Stimulated activated CD8-positive, alpha-beta memory T cell treated with anti-CD3 and anti-CD28 coated beads, Interleukin-15, amount 100 ng/mL, for 4 hours (primary cell): ENCODE results near the gene SUGP2.
"Not testable (repeated sequence)": the region's sequence is repeated elsewhere in the genome, so short reads cannot be mapped to it uniquely, and the experiment has no call there.

ENCODE experiments used
- DNase-seq, 2 donors: peaks; one replicate each; pipeline ENCODE4 v3.0.0-alpha.2; 2020; ENCODE audit warnings: low read depth in 2 of 2

The SUGP2 gene

DNA sequence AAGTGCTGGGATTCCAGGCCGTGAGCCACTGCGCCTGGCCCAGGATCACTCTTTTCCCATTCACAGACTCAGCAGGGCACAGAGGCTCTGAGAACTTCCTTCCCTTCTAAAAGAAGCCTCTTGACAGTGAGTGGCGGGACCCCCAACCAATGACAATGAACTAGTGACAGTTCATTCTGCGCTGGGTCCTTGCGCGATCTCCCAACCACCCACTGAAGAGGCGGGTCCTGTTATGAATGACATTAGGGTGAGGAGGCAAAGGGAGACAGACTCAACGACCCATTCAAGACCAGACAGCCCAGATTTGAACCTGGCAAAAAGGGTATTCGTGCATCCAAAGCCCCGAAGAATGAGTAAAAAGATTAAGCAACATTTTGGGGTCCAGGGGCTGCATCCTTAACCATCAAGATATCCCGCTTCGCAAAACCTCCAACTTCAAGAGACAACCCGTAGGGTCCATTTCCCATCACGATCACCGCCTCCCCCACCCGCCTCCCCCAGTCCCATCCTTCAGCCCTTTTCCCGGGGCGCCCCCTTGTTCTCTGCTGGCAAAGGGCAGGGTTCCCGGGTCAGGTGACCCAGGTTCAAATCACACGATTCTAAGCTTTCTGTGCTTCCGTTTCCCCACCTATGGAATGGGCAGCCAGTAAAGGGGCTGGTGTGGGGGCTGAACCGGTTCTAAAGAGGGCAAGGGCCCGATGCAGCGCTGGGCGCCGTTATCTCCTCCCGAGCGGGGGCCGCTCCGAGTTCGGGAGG, 719 bp downstream of the SUGP2 start:
- peak; percentile 55 to 78 for DNase-seq

DNA sequence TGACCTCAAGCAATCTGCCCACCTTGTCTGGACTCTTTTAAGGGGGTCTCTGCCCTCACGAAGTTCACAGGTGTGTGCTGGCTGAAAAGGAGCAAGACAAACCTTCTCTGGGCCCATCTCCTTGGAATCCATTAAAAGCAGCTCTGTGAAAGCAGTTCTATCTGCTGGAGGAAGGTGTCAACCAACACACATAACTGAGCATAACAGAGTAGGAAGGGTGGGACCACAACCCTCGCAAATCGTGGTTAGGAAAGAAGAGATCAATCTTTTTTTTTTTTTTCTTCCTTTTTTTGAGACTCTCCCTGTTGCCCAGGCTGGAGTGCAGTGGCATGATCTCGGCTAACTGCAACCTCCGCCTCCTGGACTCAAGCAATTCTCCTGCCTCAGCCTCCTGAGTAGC, 1.4 kb downstream of the SUGP2 start:
- DNase-seq: no peak

DNA sequence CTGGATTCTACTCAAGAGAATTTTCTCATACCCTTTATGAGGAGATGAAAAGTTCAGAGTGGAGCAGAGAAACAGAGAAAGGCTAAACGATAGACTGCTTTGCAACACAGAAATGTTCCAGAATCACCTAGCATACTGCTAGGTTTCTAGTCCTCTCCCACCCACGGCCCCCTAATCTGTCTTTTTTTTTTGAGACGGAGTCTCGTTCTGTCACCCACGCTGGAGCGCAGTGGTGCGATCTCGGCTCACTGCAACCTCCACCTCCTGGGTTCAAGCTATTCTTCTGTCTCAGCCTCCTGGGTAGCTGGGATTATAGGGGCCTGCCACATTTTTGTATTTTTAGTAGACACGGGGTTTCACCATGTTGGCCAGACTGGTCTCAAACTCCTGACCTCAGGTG, 4.8 kb downstream of the SUGP2 start:
- DNase-seq: no peak

DNA sequence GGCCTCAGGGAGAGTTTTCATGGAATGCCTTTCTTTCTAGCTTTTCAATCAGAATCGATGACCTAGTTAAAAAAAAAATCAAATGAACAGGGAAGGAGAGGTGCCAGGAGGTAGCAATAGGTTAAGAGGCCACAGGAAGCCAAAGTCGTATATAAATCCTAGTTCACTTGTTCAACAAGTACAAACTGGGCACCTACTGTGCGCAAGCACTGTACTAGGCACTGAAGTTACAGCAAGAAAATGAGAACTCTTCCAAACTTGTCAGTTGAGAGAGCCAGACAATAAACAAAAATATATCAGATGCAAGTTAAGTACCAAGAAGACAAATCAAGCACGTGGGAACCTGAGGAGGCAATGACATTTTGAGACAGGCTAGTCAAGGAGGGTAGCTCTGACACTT, 6.1 kb downstream of the SUGP2 start:
- no peak for DNase-seq

DNA sequence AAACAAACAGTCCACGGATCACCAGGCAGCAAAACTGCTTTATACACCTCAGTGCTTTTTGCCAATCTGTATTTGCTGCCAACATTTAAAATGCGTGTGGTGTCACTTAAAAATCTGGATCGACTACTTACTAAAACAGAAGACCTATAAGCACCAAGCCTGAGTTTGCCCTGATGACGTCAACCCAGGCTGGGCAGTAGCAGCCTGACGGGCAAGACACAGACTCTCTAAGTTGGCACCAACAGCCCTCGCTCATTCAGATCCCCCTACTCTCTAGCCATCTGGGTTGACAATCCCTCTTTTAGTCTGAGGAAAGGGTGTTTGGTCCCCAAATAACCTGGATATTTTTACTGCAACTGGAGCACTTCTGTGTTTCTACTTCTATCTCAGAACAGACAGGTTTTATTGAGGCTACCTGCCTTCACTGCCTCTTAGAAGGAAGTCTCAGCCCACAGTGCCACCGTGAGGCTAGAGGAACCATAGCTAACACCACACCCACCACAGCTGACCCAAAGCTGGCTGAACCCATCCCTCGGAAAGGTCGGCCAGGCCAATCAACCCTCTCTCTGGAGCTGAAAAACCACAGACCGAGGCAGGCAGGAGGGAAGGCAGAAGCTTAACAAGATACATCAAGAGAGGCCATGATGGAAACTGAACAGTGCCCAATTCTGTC, 6.9 kb downstream of the SUGP2 start:
- DNase-seq: no peak

DNA sequence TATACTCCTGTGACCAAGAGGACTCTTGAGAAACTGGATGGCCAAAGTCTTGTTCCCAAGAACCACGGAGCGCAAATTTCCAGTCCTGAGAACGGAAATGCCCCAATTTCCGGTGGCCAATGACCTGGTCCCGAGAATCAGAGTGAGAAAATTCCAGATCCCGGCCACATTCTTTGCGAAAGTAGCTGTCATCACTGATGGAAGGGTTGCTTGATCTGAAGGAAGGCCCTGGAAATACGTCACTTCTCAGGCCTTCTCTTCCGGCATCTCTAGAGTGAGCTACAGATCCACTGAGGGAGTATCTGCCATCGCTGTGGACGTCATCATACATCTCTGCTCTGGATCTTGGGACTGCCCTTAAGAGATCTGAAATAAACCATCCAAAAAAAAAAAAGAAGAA, 7.5 kb downstream of the SUGP2 start:
- DNase-seq: no peak

DNA sequence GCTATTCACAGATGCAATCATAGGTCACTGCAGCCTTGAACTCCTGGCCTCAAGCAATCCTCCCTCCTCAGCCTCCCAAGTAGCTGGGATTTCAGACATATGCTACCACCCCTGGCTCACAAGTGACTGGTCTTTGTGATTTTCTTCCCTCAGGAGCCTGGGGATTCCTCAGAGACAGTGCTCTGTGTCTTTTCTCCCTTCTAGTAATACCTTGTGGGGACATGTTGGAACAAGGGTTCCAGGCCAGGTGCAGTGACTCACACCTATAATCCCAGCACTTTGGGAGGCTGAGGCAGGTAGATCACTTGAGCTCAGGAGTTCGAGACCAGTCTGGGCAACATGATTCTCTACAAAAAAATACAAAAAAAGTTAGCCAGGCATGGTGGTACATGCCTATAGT, 9.9 kb downstream of the SUGP2 start:
- DNase-seq: not testable (repeated sequence)

DNA sequence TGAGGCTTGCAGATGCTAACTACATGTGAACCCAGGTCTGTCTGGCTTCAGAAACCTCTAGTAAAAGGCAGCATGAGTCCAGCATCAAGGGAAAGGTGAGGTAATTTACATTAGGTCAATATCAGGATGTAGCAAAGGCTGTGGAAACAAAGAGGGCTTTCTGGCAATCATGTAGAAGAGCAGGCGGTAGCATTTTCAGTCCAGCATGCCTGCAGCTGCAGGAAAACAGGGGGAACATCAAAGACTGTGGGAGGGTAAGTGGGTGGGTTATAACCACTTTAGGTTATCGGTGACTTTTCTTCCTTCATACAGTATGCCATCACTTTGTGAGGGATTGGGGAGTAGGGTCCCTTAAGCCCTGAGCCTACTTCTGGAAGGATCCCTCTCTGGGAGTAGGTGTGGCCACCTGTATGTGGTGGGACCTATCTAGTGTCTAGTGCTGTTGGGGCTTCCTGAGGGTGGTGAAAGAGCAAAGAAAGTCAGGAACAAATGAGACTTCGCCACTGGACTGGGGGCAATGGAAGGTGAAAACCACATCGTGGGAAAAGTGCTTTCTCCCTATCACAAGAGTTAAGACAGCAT, 10.8 kb downstream of the SUGP2 start:
- no peak for DNase-seq

DNA sequence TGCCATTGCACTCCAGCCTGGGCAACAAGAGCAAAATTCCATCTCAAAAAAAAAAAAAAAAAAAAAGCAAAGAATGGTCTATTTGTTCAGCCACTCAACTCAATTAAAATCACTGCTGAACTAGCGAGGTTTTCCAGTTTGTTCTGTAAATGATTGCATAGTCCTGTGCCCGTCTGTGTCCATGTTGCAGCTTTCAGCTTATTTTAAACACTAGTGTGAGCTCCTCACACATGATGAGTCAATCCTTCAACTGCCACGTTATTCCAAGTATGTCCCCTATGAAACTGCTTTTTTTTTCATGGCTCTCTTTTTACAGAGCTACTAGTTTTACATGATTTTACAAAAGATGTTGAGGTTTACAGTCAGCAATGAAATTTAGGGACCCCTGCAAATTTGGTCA, 12.2 kb downstream of the SUGP2 start:
- no peak for DNase-seq

DNA sequence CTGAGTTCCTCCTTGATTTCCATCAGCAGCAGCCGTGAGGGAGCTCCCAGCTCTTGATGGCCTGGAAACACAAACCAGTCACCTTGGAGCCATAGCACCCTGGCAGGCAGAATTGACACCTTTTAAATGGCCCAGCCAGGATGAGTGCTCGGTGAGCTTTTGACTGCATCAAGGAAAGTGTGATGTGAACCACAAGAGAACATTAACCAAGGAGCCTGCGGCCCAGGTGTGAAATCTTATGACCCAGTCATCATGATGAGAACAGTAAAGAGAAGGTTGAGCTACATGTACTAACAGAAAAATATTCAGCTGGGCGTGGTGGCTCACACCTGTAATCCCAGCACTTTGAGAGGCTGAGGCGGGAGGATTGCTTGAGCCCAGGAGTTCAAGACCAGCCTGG, 22.8 kb downstream of the SUGP2 start:
- no peak for DNase-seq

DNA sequence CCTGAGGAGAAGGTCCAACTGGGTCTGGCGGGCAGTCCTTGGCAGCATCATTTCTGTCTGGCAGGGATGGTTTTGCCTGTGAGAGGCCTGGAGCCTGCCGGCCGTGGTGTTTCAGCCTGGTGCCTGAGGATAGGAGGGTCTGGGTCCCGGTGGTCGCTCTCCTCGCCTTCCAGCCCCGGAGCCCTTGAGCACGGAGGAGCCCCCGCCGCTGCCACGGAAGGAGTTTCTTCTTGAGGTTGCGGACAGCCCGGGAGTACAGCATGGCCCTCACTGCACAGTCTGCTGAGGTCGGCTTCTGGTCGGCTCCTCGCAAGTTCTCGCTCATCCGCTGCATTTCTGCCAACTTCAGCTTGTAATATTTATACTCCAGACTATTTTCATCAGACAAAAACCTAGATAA, 23.4 kb downstream of the SUGP2 start:
- no peak for DNase-seq

DNA sequence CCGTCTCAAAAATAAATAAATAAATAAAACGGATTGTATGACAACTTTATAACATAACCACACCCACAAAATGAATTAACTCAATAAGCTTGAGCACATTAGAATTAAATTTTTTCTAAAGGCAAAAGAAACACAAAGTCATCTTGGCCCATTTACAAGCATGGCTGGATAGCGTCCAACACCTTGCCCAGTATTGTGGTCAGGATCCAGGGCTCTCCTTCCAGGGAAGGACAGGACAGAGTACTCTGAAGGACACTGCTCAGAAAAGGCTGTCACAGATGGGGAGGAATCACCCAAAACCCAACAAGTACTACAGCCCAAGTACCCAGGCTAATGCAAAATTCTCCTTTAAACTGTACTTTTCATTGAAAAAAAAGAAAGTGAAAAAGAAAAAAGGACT, 27.1 kb downstream of the SUGP2 start:
- no peak for DNase-seq

DNA sequence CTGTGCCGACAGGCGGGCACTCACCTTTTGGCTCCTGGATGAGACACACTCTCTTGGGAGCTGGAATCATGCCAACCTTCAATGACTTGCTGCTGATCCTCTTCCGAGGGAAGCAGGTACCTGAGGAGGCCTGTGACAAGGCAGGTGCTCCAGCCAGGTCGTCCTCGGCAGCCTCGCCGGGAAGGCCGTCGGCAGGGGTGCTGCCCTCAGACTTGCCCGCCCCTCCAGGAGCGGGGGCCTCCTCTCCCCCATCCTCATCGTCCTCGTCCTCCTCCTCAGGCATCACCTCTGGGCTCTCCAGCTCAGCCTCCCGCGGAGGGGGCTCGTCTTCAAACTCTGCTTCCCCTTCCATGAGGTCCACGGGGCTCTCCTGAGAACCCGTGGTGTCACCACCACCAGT, 29.2 kb downstream of the SUGP2 start:
- no peak for DNase-seq

DNA sequence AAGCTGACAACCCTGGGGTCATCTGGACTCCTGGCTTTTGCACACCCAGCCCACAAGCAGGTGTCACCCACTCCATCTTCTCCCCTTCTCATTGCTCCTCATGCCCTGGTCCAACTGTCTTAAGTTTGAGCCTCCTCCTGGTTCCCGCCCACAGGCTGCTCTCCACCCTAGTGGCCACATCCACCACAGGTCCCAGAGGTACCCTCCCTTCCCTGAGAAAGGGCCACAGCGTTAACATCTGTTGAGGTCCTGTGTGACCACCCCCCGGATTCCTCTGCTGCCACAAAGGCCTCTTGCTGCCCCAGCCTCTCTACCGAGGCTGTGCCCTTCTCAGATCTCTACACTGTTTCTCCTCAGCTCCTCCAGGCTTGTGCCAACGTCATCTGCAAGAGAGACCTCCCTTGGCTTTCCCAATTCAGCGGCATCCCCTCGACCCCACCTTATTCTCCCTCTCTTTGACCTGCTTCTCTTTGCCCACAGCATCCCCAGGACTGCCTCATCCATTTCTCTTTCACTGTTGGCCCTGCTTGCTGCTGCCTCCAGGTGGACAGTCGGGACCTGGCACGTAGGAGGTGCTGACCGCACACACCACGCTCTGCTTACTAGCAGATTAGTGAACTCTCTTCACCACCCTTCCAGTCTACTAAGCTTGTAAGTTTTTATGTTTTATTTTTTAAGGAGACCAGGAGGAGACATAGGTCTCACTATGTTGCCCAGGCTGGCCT, 33.3 kb downstream of the SUGP2 start:
- DNase-seq: no peak

DNA sequence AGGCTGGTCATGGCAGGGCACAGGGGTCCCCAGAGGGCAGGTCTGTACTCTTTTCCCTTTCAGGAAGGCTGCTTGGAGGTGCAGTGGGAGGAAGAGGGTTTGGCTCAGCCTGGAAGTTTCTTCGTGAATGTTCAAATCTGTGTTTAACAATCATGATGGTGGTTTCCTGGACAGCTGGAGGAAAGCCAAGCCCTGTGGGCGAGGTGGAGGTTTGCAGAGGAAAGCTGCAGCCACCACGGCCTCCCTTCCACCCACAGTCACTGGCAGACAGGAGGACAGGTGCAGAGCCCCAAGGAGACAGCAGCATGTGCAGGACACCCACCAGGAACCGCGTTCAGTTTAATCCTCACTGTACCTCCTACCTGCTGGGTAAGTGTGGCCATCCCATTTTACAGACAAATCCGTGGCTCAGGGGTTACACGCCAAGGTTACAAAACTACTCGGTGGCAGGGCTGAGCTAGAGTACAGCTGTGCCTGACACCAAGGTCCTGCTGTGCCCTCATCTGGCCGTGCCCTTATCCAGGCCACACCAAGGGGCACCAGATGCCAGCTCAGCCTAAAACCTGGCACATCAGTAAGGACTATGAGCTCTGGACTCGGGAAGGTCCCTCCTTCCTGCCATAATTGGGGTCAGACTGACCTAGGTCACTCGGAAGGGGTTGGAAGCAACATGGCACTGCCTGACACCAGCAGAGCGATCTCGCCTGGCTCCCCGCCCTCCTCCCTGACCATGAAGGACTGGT, 34.1 kb downstream of the SUGP2 start:
- no peak for DNase-seq

DNA sequence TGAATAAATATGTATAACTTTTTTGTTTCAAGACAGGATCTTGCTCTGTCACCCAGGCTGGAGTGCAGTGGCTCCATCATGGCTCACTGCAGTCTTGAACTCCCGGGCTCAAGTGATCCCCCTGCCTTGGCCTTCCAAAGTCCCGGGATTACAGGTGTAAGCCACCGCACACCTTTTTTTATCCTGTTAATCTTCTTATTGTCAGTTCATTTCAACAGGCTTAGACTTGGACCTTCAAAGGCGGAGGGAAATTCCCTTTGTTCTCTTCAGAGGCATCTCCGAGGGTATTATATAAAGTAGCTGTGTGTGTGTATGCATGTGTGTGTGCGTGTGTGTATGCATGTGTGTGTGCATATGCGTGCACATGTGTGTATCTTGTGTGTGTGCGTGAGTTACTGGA, 35.0 kb downstream of the SUGP2 start:
- DNase-seq: no peak

DNA sequence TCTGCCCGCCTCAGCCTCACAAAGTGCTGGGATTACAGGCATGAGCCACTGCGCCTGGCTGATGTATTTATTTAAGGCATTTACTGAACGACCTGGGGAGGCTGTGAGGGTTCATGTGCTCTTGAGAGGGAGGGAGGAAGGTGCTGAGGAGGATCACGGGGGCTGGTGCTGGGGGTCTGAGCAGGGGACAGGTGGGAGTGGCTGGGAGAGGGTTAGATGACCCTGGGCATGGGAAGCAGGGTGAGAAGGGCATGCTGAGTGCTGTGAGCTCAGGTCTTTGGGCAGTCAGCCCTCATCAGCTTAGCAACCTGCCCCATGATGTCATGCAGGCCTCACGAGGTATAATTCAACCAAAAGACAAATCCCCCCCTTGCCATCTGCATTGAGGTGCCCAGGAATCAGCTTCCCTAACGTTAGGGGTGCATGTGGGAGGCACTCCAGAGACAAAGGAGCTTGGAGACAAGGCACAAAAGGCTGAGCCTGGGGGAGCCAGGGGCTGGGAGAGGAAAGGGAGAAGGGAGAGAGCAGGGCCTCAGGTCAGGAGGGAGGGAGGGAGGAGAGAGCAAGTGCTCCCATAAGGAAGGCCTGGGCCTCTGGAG, 36.4 kb downstream of the SUGP2 start:
- DNase-seq: no peak

DNA sequence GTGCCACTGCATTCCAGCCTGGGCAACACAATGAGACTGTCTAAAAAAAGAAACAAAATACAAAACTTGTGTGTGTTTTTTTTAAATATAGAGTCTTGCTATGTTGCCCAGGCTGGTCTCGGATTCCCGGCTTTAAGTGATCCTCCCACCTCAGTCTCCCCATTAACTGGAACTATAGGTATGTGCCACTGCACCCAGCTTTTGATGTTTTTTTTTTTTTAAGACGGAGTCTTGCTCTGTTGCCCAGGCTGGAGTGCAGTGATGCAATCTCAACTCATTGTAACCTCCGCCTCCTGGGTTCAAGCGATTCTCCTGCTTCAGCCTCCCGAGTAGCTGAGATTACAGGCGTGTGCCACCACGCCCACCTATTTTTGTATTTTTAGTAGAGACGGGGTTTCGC, 37.0 kb downstream of the SUGP2 start:
- no peak for DNase-seq

DNA sequence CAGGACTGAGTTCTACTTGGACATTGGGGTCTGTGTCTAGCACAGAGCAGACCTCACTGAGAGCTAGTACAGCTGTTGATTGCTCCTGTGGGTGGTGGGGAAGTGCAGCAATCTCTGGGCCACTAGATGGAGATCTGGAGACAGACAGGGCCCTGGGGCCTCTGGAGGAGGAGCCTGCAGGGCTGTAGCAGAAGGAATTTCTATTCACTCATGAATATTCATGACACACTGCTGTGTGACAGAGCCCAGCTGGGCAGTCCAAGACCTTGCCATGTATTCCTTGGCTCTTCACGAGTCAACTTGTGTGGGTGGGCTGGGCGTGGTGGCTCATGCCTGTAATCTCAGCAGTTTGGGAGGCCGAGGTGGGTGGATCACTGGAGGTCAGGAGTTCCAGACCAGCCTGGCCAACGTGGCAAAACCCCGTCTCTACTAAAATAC, 37.5 kb downstream of the SUGP2 start:
- no peak for DNase-seq

DNA sequence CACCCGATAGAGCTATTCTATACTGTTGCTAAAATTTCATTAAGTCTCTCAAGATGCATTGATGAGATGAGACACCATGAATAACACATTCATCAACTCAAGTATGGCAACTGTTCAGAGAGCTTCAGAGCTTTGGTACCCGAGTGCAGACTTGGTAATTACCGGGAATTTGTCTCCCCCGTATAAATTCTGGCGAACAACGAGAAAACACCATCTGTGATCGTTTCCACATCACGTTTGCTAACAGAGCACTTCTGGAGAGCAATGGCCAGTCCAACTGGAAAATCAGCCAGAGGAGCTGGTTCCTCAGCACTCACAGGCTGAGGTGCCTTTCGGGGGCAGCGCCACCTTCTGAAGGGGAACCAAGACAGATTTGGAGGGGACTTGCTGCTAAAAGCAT, 40.2 kb downstream of the SUGP2 start:
- DNase-seq: no peak

DNA sequence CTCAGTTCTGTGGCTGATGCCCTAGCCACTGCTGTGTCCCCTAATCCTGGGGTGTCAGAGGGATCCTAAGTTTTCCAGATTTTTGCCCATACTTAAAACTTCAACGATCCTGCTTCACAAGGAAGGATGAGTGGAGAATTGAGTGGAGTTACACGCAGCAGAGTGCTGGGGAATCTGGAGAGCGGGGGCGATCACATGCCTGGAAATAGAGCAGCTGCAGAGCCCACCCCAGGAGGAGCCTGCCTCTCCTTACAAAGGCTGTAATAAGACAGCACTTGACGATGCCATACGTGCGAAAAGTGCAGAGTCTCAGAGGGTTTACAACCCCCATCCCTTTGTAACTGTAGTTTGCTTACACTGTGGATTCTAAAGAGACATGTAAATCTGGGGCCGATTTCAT, 40.6 kb downstream of the SUGP2 start:
- DNase-seq: no peak

DNA sequence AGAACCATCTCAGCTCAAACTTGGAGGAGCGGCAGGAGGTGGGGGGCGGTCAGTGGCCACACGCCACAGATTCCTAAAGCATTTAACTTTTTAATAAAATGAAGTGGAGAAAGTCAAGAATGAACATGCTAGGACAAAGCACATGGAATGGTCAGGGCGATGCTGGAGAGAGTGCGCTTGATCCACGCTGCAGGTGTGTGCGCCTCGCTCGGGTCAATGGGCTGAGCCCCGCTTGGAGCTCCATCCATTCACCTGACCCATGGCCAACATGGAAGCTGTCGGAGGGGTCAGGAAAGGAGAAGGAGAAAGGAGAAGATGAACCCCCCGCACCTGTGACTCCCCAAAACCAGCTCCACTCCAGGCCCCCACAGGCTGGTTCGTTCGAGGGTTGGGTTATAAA, 41.8 kb downstream of the SUGP2 start:
- no peak for DNase-seq
